Kidney epithelial cell (primary cell): ENCODE measurements around the gene ARFGAP1. TPM values are rescaled to one million over a fixed set of nuclear protein-coding genes. Genes with fewer than 3 reads are reported as not detected.
"Not testable (repeated sequence)": the region's sequence is repeated elsewhere in the genome, so short reads cannot be mapped to it uniquely, and the experiment has no call there.

Source experiments
- DNase-seq: peaks from one replicate; pipeline ENCODE4 v3.0.0-alpha.2; 2010; ENCODE audit warnings: low read depth
- H3K27me3 ChIP-seq: 2 replicates; pipeline ENCODE4 v1.6.0; 2011; ENCODE audit warnings: low read length; ENCODE audit not compliant: control insufficient read depth, insufficient read depth
- H3K36me3 ChIP-seq: 2 replicates; pipeline ENCODE4 v1.5.1; 2011; ENCODE audit warnings: low read length; ENCODE audit not compliant: control insufficient read depth, insufficient read depth
- H3K4me3 ChIP-seq: 2 replicates; pipeline ENCODE4 v1.5.1; 2011; ENCODE audit warnings: low read depth, mild to moderate bottlenecking, control low read depth, low read length
- total RNA-seq: library from RNA; depleted of rRNA; stranded (reverse); fragments of >200 nt; gene quantifications from 2 replicates; pipeline ENCODE4 v1.2.3, GENCODE V29; 2015
- TF ChIP-seq, protein P1 (sequence below): IDR thresholded peaks from 2 replicates; pipeline ENCODE4 v1.5.1; 2011; ENCODE audit warnings: mild to moderate bottlenecking, moderate library complexity, low read length, control low read depth, inconsistent platforms; ENCODE audit not compliant: insufficient read depth, poor library complexity, severe bottlenecking

Gene ARFGAP1
- total RNA-seq, 1 donor from 2014 or later: 109 TPM

DNA sequence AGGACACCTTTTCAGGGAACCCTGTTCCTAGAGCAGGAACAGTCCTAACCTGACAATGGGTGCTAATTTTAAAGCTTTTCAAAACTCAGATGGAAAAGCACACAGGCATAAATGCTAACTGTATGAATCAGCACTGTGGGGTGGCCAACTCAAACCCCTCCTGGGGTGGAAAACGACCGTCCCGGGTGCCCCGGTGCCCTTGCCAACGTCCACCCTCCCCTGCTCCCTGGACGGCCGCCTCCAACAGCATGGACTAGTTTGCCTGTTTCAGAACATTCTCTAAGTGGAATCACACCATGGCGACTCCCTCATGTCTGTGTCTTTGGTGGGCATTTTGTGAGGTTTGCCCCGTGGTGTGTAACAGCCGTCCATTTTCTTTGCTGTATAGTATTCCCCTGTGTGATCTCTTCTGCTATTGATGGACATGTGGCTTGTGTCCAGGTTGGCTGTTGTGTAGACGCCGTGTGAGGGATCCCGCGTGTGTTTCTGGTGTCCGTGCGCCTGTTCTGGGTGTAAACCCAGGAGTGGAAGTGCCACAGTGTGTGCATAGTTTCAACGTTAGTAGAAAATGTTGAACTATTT lies 26.2 kb downstream of the ARFGAP1 start:
- TF ChIP-seq, protein P1, sequence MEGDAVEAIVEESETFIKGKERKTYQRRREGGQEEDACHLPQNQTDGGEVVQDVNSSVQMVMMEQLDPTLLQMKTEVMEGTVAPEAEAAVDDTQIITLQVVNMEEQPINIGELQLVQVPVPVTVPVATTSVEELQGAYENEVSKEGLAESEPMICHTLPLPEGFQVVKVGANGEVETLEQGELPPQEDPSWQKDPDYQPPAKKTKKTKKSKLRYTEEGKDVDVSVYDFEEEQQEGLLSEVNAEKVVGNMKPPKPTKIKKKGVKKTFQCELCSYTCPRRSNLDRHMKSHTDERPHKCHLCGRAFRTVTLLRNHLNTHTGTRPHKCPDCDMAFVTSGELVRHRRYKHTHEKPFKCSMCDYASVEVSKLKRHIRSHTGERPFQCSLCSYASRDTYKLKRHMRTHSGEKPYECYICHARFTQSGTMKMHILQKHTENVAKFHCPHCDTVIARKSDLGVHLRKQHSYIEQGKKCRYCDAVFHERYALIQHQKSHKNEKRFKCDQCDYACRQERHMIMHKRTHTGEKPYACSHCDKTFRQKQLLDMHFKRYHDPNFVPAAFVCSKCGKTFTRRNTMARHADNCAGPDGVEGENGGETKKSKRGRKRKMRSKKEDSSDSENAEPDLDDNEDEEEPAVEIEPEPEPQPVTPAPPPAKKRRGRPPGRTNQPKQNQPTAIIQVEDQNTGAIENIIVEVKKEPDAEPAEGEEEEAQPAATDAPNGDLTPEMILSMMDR: no peak
- Histone ChIP-seq H3K27me3 (peaks cover 34% of the 10 kb centered on the region), H3K4me3 (no peak overlapping the region), H3K36me3 (no peaks in the 10 kb centered on the region)
- no peak for DNase-seq

DNA sequence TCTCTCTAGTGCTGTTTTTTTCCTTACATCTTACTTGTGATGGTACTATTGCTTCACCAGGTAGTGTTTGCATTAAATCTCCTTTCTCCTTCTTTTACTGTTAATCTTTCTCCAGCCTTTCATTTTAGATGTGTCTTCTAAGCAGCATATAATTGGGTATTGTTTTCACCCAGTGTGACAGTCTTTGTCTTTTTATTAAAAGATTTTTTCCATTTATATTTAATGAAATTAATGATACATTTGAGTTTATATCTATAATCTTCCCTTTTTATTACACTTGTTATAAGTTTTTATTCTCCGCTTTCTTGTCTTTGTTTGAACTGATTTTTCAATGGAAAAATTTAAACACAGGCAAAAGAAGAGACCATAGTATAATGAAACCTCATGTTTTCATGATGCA lies 29.1 kb downstream of the ARFGAP1 start:
- H3K27me3 ChIP-seq: peaks cover 18% of the 10 kb centered on the region
- no peaks in the 10 kb centered on the region for H3K36me3 ChIP-seq
- TF ChIP-seq, protein P1: no peak
- DNase-seq: no peak
- no peak overlapping the region for H3K4me3 ChIP-seq

DNA sequence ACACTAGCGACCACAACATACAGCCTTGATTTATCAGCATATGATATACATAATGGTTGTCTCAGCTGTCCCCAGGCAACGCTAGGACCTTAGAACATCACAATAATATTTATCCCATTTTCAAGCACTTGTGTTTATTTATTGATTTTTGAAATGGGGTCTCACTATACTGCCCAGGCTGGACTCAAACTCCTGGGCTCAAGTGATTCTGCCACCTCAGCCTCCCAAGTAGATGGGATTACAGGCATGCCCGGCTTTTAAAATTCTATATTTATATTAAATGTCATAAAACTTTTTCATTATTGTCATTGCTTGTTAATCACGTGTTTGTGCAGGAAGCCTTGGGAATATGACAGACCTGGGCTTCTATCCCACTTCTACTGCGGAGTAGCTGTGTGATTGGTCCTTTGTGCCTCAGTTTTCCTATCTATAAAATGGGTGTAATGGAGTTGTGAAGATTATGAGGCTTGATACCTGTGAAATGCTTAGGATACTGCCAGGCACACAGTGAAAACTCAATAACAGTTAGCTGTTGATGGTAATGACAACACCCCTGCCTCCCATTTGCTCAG lies 30.6 kb downstream of the ARFGAP1 start:
- DNase-seq: no peak
- H3K4me3 ChIP-seq: no peak overlapping the region
- TF ChIP-seq, protein P1: no peak
- H3K36me3 ChIP-seq: no peaks in the 10 kb centered on the region
- peaks cover 18% of the 10 kb centered on the region for H3K27me3 ChIP-seq

DNA sequence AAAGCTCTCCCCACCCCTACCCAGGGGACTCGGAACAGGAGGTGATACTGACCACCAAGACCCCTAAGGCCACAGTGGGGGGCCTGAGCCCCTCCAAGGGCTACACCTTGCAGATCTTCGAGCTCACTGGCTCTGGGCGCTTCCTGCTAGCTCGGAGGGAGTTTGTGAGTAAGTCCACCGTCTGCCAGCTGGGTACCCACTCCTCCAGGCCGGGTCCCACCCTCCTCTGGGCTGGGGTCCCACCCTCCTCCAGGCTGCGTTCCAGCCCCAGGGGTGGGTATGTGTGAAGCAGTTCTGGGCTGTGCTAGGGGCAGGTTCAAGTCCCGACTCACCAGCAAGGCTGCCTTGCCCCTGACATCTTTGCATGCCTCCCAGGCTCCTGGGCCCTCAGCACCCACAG lies 32.8 kb downstream of the ARFGAP1 start:
- no peaks in the 10 kb centered on the region for H3K36me3 ChIP-seq
- H3K27me3 ChIP-seq: peaks cover 29% of the 10 kb centered on the region
- H3K4me3 ChIP-seq: no peak overlapping the region
- TF ChIP-seq, protein P1: no peak
- no peak for DNase-seq

DNA sequence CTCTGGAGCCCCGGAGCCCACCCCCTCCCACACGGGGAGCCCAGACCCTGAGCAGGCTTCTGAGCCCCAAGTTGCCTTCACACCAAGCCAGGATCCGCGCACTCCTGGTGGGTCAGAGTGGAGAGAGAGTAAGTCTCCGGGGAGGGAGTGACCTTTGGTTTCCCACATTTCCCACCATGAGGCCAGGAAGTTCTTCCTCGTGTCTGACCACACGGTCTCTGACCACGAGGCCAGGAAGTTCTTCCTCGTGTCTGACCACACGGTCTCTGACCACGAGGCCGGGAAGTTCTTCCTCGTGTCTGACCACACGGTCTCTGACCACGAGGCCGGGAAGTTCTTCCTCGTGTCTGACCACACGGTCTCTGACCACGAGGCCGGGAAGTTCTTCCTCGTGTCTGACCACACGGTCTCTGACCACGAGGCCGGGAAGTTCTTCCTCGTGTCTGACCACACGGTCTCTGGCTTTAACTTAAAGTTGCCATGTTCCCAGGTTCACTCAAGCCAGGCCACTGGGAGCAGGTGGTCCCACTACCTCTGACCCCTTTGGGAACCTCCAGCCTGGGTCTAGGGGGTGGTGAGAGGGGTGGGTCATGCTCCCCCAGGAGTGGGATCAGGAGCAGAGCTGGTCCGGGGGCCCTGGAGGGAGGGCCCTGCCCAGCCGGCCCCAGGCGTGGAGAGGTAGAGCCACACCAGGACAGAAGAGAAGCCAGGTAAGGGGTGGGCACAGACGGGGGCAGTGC lies 33.5 kb downstream of the ARFGAP1 start:
- not testable (repeated sequence) for DNase-seq, H3K4me3 ChIP-seq, H3K36me3 ChIP-seq
- peaks cover 29% of the 10 kb centered on the region for H3K27me3 ChIP-seq

DNA sequence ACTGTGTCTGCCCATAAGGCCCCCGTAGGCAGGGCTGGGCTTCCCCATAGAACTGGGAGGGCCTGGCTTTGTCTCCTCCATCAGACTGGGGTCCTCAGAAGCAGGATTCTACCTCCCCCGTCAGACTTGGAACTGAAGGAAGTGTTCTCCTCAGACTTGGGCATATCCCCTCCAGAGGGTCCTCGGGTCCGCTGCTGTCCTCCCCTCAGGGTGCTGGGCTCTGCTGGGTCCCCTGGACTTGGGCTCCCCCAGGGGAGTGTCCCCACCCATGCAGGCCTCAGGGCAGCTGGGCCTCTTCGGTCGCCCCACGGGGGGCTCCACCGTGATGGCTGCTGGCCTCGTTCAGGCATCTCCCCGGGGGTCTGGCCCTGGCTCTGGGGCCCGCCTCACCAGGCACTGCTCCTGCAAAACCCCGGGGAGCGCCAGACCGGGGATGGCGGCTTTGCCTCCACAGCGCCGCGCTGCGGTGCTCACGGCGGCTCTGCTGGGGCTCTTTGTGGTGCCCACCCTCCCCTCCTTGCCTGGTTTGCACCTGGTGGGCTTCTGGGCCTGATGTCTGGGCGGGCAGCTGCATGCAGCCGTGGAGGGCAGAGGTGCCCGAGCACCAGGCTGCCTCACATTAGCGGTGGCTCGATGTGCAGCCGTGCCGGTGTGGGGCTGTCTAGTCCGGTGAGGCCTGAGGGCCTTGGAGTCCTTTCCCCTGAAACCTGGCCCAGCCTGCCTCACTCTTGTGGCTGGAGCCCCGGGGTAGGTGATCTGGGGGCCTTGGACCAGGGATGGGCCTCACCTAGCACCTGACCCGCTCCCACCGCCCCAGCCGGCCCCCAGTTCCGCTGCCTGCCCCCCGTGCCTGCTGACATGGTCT lies 34.3 kb downstream of the ARFGAP1 start:
- Histone ChIP-seq H3K27me3 (peaks cover 29% of the 10 kb centered on the region), H3K36me3 (no peaks in the 10 kb centered on the region), H3K4me3 (no peak overlapping the region)
- DNase-seq: no peak
- TF ChIP-seq, protein P1: no peak
